SK-N-SH (cell line): ENCODE data around the gene FAM168A. TPM values are rescaled to one million over a fixed set of nuclear protein-coding genes. Genes with fewer than 3 reads are reported as not detected.

ENCODE experiments used
- CTCF ChIA-PET: fragments of 300-600, 350-600 bp; formaldehyde crosslinking; extraction: SDS; loops from one replicate; lab custom pipeline; 2021; lab: Yijun Ruan, JAX
- POLR2A ChIA-PET: fragments of 350-600 bp; sonication (Branson Sonifier 250); formaldehyde crosslinking; extraction: SDS; loops from one replicate; lab custom pipeline; 2020; ENCODE audit warnings: antibody characterized with exemption, inconsistent platforms; lab: Yijun Ruan, JAX
- DNase-seq: peaks from one replicate; pipeline ENCODE4 v3.0.0; 2012
- H2AFZ ChIP-seq: fragments of 200-600 bp; sonication (generic); 2 replicates; pipeline ENCODE4 v1.8.1; 2016; ENCODE audit warnings: antibody characterized with exemption, mild to moderate bottlenecking, low read depth
- H3F3A ChIP-seq: fragments of 200-600 bp; sonication (generic); replicated peaks from 2 replicates; pipeline ENCODE3; 2016; ENCODE audit warnings: antibody characterized with exemption, mild to moderate bottlenecking; ENCODE audit not compliant: insufficient read depth
- H3K27ac ChIP-seq, 2 experiments: fragments of 200-500 bp in 1 of 2; fragments of 200-600 bp in 1 of 2; sonication (Bioruptor generic) in 1 of 2; sonication (generic), shearing (Covaris generic) in 1 of 2; 2 replicates each; pipeline versions ENCODE4 v1.5.1 to v1.6.1; 2014 to 2016; ENCODE audit warnings: low read depth in 2 of 2, inconsistent platforms in 1 of 2, low read length in 1 of 2, mild to moderate bottlenecking in 1 of 2, mixed read lengths in 1 of 2
- H3K27me3 ChIP-seq: fragments of 200-600 bp; sonication (generic), shearing (Covaris generic); 2 replicates; pipeline ENCODE4 v1.6.1; 2016; ENCODE audit warnings: mixed run types; ENCODE audit not compliant: insufficient read depth
- H3K36me3 ChIP-seq, 2 experiments: fragments of 200-500 bp in 1 of 2; fragments of 200-600 bp in 1 of 2; sonication (Bioruptor generic) in 1 of 2; sonication (generic) in 1 of 2; replicated peaks in 1 of 2; 2 replicates each; pipeline versions ENCODE3 to v1.5.1; 2014 to 2016; ENCODE audit warnings: low read length in 1 of 2, mild to moderate bottlenecking in 1 of 2; ENCODE audit not compliant: insufficient read depth in 2 of 2, control insufficient read depth in 1 of 2
- H3K4me1 ChIP-seq, 2 experiments: fragments of 200-500 bp in 1 of 2; fragments of 200-600 bp in 1 of 2; sonication (Bioruptor generic) in 1 of 2; sonication (generic), shearing (Covaris generic) in 1 of 2; 2 replicates each; pipeline versions ENCODE4 v1.5.1 to v1.6.1; 2014 to 2016; ENCODE audit warnings: low read depth in 1 of 2, low read length in 1 of 2, mixed run types in 1 of 2; ENCODE audit not compliant: insufficient read depth in 2 of 2, control insufficient read depth in 1 of 2
- H3K4me2 ChIP-seq: fragments of 200-600 bp; sonication (generic), shearing (Covaris generic); 2 replicates; pipeline ENCODE4 v1.6.1; 2017; ENCODE audit warnings: mixed run types
- H3K4me3 ChIP-seq, 2 experiments: fragments of 200-500 bp in 1 of 2; fragments of 200-600 bp in 1 of 2; sonication (Bioruptor generic) in 1 of 2; sonication (generic), shearing (Covaris generic) in 1 of 2; 2 replicates each; pipeline versions ENCODE4 v1.5.1 to v1.8.1; 2014 to 2016; ENCODE audit warnings: low read depth in 2 of 2, inconsistent platforms in 1 of 2, low read length in 1 of 2, mild to moderate bottlenecking in 1 of 2, mixed read lengths in 1 of 2, moderate library complexity in 1 of 2
- H3K79me2 ChIP-seq: fragments of 200-600 bp; sonication (generic); 2 replicates; pipeline ENCODE4 v1.8.1; 2017; ENCODE audit warnings: mild to moderate bottlenecking; ENCODE audit not compliant: insufficient read depth
- H3K9ac ChIP-seq: fragments of 200-600 bp; sonication (generic); 2 replicates; pipeline ENCODE4 v1.6.1; 2017; ENCODE audit warnings: mixed run types
- H3K9me2 ChIP-seq: fragments of 200-600 bp; sonication (generic); 2 replicates; pipeline ENCODE4 v1.6.1; 2017; ENCODE audit warnings: mixed run types
- H3K9me3 ChIP-seq: fragments of 200-600 bp; sonication (generic); 2 replicates; pipeline ENCODE4 v1.6.1; 2017; ENCODE audit warnings: mixed run types, mild to moderate bottlenecking, moderate library complexity
- H4K20me1 ChIP-seq: fragments of 200-600 bp; sonication (generic); 2 replicates; pipeline ENCODE4 v1.6.1; 2017; ENCODE audit warnings: mild to moderate bottlenecking, mixed run types; ENCODE audit not compliant: insufficient read depth
- CHD2 ChIP-seq: fragments of 150-350 bp; IDR thresholded peaks from 2 replicates; pipeline ENCODE4 v1.6.1; 2018; ENCODE audit warnings: low read length; ENCODE audit not compliant: partially characterized antibody
- ELF1 ChIP-seq: IDR thresholded peaks from 2 replicates; pipeline ENCODE4 v1.4.0; 2012
- FOXJ3 ChIP-seq: sonication (generic); formaldehyde crosslinking; IDR thresholded peaks from 2 replicates; pipeline ENCODE4 v1.5.1; 2020; ENCODE audit warnings: mild to moderate bottlenecking, missing genetic modification reagents
- MAX ChIP-seq: IDR thresholded peaks from 2 replicates; pipeline ENCODE4 v1.4.0; 2012; ENCODE audit warnings: low read depth
- NRF1 ChIP-seq: IDR thresholded peaks from 2 replicates; pipeline ENCODE4 v1.6.1; 2012; ENCODE audit warnings: low read depth, mild to moderate bottlenecking, low read length
- RAD21 ChIP-seq: IDR thresholded peaks from 2 replicates; pipeline ENCODE4 v1.6.1; 2012; ENCODE audit warnings: mild to moderate bottlenecking, low read length
- SIN3A ChIP-seq: IDR thresholded peaks from 2 replicates; pipeline ENCODE4 v1.6.1; 2012; ENCODE audit warnings: low read depth, mild to moderate bottlenecking, low read length, moderate library complexity, borderline replicate concordance
- TEAD4 ChIP-seq: IDR thresholded peaks from 2 replicates; pipeline ENCODE4 v1.4.0; 2012; ENCODE audit warnings: mild to moderate bottlenecking, borderline replicate concordance; ENCODE audit not compliant: insufficient read depth
- USF1 ChIP-seq: IDR thresholded peaks from 2 replicates; pipeline ENCODE4 v1.4.0; 2012; ENCODE audit warnings: low read depth, borderline replicate concordance
- ZBTB33 ChIP-seq: IDR thresholded peaks from 2 replicates; pipeline ENCODE4 v1.4.0; 2012; ENCODE audit warnings: low read depth, borderline replicate concordance
- WGBS: methylation state at CpG from one replicate; pipeline ENCODE4 v1.1.6; 2017; ENCODE audit warnings: low lambda C conversion rate; 5-methylcytosine and 5-hydroxymethylcytosine counted together
- polyA plus RNA-seq, 3 experiments: library from polyadenylated mRNA; depleted of rRNA; stranded (reverse); fragments of >200 nt; gene quantifications; 2 replicates each; pipeline ENCODE4 v1.2.3, GENCODE V29; 2012
- TF ChIP-seq, protein P1 (sequence below): fragments of 150-350 bp; IDR thresholded peaks from 2 replicates; pipeline ENCODE4 v1.6.1; 2016; ENCODE audit warnings: mild to moderate bottlenecking, low read depth, low read length
- TF ChIP-seq, protein P2 (sequence below): fragments of 200-600 bp; sonication (generic); IDR thresholded peaks from 2 replicates; pipeline ENCODE4 v1.6.1; 2017; ENCODE audit warnings: antibody characterized with exemption, mild to moderate bottlenecking, moderate library complexity
- TF ChIP-seq, protein P3 (sequence below): fragments of 150-350 bp; IDR thresholded peaks from 2 replicates; pipeline ENCODE4 v1.6.1; 2017; ENCODE audit warnings: antibody characterized with exemption, low read length, low read depth, borderline replicate concordance

The FAM168A gene
- polyA plus RNA-seq, 1 of the 3 experiments (the other 2 are of a cell fraction), result 17.8 TPM

GRCh38 chr11:73529204-73529530 is 68.7 kb downstream of the FAM168A start (continued):
- TF ChIP-seq, protein P1, sequence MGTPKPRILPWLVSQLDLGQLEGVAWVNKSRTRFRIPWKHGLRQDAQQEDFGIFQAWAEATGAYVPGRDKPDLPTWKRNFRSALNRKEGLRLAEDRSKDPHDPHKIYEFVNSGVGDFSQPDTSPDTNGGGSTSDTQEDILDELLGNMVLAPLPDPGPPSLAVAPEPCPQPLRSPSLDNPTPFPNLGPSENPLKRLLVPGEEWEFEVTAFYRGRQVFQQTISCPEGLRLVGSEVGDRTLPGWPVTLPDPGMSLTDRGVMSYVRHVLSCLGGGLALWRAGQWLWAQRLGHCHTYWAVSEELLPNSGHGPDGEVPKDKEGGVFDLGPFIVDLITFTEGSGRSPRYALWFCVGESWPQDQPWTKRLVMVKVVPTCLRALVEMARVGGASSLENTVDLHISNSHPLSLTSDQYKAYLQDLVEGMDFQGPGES, result no peak

DNA sequence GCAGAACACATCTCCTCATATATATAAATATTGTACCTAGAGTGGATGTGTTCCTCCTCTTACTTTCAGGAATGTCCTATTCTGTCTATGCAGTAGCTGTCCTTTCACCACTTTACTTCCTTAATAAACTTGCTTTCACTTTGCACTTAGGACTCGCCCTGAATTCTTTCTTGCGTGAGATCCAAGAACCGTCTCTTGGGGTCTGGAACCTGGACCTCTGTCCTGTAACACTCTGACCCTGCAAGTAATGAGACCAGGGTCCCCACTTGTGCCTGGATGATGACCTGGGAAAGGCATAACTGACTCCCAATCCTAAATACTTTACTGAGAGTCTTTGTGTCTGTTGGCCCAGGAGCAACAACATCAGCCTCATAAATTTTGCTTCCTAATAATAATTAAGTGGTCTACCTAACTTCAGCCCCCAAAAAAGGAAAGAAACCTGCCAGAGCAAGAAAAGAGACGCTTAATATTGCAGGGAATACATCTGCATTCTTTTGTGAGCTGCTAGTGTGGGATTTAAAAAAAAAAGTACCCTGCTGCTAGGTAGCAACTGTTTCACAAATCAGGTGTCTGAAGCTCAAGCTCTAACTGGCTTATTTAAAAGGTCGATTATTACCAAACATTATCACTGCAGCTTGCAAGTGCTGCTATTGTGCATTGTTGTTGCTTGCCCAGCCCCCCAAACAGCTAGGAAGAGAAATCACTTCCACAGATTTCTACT is 69.3 kb downstream of the FAM168A start:
- H3K9me2 ChIP-seq, result no peaks in the 10 kb centered on the region
- H3K4me1 ChIP-seq, result peaks cover 7 to 24% of the 10 kb centered on the region in 2 experiments; a peak in 3 of 4 replicates
- H3K9ac ChIP-seq, result no peak overlapping the region
- 79% methylated on average over 5 of the region's 5 CpGs for WGBS
- CTCF ChIA-PET, result interaction anchor here (1.9 kb wide), 1 partner anchor 13 kb away, joined by 5 read pairs; no protein-coding TSS in a partner anchor
- no peak overlapping the region for H3K27ac ChIP-seq
- H3K27me3 ChIP-seq, result no peaks in the 10 kb centered on the region
- no peaks in the 10 kb centered on the region for H4K20me1 ChIP-seq
- POLR2A ChIA-PET, result interaction anchor here (0.6 kb wide), 1 partner anchor 16 kb away, joined by 3 read pairs; no protein-coding TSS in a partner anchor
- no peak for TF ChIP-seq TEAD4
- TF ChIP-seq, protein P2, sequence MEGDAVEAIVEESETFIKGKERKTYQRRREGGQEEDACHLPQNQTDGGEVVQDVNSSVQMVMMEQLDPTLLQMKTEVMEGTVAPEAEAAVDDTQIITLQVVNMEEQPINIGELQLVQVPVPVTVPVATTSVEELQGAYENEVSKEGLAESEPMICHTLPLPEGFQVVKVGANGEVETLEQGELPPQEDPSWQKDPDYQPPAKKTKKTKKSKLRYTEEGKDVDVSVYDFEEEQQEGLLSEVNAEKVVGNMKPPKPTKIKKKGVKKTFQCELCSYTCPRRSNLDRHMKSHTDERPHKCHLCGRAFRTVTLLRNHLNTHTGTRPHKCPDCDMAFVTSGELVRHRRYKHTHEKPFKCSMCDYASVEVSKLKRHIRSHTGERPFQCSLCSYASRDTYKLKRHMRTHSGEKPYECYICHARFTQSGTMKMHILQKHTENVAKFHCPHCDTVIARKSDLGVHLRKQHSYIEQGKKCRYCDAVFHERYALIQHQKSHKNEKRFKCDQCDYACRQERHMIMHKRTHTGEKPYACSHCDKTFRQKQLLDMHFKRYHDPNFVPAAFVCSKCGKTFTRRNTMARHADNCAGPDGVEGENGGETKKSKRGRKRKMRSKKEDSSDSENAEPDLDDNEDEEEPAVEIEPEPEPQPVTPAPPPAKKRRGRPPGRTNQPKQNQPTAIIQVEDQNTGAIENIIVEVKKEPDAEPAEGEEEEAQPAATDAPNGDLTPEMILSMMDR, result no peak
- no peak for TF ChIP-seq MAX
- no peak for TF ChIP-seq NRF1
- no peak for TF ChIP-seq RAD21
- no peak for TF ChIP-seq ZBTB33
- TF ChIP-seq USF1, result no peak
- TF ChIP-seq ELF1, result no peak
- TF ChIP-seq, protein P3, sequence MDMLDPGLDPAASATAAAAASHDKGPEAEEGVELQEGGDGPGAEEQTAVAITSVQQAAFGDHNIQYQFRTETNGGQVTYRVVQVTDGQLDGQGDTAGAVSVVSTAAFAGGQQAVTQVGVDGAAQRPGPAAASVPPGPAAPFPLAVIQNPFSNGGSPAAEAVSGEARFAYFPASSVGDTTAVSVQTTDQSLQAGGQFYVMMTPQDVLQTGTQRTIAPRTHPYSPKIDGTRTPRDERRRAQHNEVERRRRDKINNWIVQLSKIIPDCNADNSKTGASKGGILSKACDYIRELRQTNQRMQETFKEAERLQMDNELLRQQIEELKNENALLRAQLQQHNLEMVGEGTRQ, result no peak
- no peak for TF ChIP-seq CHD2
- TF ChIP-seq SIN3A, result no peak
- no peak for TF ChIP-seq FOXJ3 (CRISPR knock-in tag)
- TF ChIP-seq, all 33 proteins: peak for 0
- Histone ChIP-seq H3K4me3 (no peak overlapping the region), H3K36me3 (peaks cover 0 to under 1% of the 10 kb centered on the region in 2 experiments), H3K79me2 (peaks cover 22% of the 10 kb centered on the region), H3K4me2 (no peak overlapping the region), H3K9me3 (no peaks in the 10 kb centered on the region), H3F3A (no peaks in the 10 kb centered on the region), H2AFZ (no peak overlapping the region)
- DNase-seq, result no peak
